Calu3 (cell line): ENCODE data around the gene MYBPH. TPM values are rescaled to one million over a fixed set of nuclear protein-coding genes. Genes with fewer than 3 reads are reported as not detected.

ENCODE experiments used
- BruUV-seq: library from RNA; stranded (reverse); fragments of 400-500 nt; replicated peaks from 2 replicates; lab custom pipeline; 2021; lab: Mats Ljungman, UMichigan
- CTCF ChIA-PET: fragments of 300-600 bp; sonication (Branson Sonifier 250); formaldehyde crosslinking; loops from one replicate; lab custom pipeline; 2022; ENCODE audit warnings: antibody characterized with exemption; lab: Charles Lee
- DNase-seq: peaks from one replicate; pipeline ENCODE4 v3.0.0; 2022
- H3K27ac Mint-ChIP-seq: one replicate; pipeline ENCODE4 v1.8.0; 2022; ENCODE audit warnings: mixed read lengths; ENCODE audit not compliant: unreplicated experiment
- H3K27me3 Mint-ChIP-seq: one replicate; pipeline ENCODE4 v1.8.0; 2022; ENCODE audit warnings: mixed read lengths; ENCODE audit not compliant: unreplicated experiment
- H3K36me3 Mint-ChIP-seq: one replicate; pipeline ENCODE4 v1.8.0; 2022; ENCODE audit warnings: mild to moderate bottlenecking, moderate library complexity, mixed read lengths; ENCODE audit not compliant: insufficient read depth, unreplicated experiment
- H3K4me1 Mint-ChIP-seq: one replicate; pipeline ENCODE4 v1.8.0; 2022; ENCODE audit warnings: mild to moderate bottlenecking, low read depth, mixed read lengths; ENCODE audit not compliant: unreplicated experiment
- H3K4me3 Mint-ChIP-seq: one replicate; pipeline ENCODE4 v1.8.0; 2022; ENCODE audit warnings: mild to moderate bottlenecking, low read depth, moderate library complexity, mixed read lengths; ENCODE audit not compliant: unreplicated experiment
- H3K9me3 Mint-ChIP-seq: one replicate; pipeline ENCODE4 v1.8.0; 2022; ENCODE audit warnings: low read depth, mixed read lengths; ENCODE audit not compliant: unreplicated experiment
- intact Hi-C: fragments of 100-400 bp; cut with micrococcal nuclease; formaldehyde crosslinking; loops from one replicate; pipeline ENCODE4 v1.10.0; 2022; ENCODE audit not compliant: unreplicated experiment
- total RNA-seq: library from RNA; stranded (reverse); gene quantifications from 2 replicates; pipeline ENCODE4 v1.2.3, GENCODE V29; 2022
- TF ChIP-seq, protein P1 (sequence below): fragments of 200-600 bp; IDR thresholded peaks from one replicate; pipeline ENCODE4 v1.8.0; 2022; ENCODE audit warnings: antibody characterized with exemption; ENCODE audit not compliant: unreplicated experiment

The MYBPH gene
- total RNA-seq, 1 experiment from 2014 or later = not detected

DNA sequence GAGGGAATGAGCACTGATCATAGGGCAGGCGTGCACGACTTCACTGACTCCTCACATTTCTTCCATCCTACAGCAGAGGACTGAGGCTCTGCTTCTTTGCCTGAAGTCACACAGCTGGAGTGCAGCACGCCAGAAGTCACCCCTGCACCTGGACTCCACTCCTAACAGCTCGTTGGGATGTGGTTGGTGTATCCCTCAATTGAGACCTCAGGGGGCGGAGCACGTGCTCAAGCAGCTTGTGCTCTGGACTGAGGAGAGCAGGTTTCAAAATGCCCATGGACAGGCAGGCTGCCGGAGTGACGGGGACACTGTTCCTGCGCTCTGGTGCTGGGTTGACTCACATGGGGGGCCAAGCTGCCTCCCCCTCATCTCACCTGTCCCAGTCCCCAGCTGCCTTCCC lies 39.9 kb upstream of the MYBPH start:
- Mint-ChIP-seq H3K36me3 (no peaks in the 10 kb centered on the region), H3K27me3 (peaks cover 98% of the 10 kb centered on the region), H3K27ac (no peak overlapping the region), H3K4me3 (no peak overlapping the region), H3K9me3 (no peaks in the 10 kb centered on the region), H3K4me1 (no peaks in the 10 kb centered on the region)
- CTCF ChIA-PET = interaction anchor here (0.6 to 4.9 kb wide), 18 partner anchors 8 to 1183 kb away, joined by 3 to 88 read pairs (median 4); partner anchors contain the start of gene ADORA1
- TF ChIP-seq, protein P1, sequence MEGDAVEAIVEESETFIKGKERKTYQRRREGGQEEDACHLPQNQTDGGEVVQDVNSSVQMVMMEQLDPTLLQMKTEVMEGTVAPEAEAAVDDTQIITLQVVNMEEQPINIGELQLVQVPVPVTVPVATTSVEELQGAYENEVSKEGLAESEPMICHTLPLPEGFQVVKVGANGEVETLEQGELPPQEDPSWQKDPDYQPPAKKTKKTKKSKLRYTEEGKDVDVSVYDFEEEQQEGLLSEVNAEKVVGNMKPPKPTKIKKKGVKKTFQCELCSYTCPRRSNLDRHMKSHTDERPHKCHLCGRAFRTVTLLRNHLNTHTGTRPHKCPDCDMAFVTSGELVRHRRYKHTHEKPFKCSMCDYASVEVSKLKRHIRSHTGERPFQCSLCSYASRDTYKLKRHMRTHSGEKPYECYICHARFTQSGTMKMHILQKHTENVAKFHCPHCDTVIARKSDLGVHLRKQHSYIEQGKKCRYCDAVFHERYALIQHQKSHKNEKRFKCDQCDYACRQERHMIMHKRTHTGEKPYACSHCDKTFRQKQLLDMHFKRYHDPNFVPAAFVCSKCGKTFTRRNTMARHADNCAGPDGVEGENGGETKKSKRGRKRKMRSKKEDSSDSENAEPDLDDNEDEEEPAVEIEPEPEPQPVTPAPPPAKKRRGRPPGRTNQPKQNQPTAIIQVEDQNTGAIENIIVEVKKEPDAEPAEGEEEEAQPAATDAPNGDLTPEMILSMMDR = no peak
- no TSS peak for BruUV-seq
- no peak for DNase-seq
- intact Hi-C loops = no loop called here

DNA sequence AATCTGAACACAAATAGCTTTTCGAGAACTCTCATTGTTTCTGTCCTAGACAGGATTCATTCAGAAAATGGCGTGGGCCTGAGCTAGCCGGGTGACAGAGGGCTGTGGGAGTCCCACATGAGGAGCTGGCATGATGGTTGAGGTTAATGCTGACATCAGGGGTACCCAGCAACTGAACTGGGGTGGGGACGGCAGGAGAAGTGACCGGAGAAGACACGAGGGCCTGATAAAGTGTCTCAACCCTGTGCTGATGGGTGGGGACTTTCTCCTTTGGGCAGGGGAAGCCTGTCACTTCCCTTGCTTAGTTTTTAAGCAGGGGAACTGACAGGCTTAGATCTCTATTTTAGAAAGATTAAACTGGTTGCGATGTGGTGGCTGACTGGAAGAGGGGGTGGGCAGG lies 39.2 kb upstream of the MYBPH start:
- Mint-ChIP-seq H3K27ac (no peak overlapping the region), H3K4me3 (no peak overlapping the region), H3K4me1 (no peaks in the 10 kb centered on the region), H3K27me3 (peaks cover 98% of the 10 kb centered on the region), H3K9me3 (no peaks in the 10 kb centered on the region), H3K36me3 (no peaks in the 10 kb centered on the region)
- no peak for DNase-seq
- intact Hi-C loops = no loop called here
- TF ChIP-seq, protein P1 = no peak
- no TSS peak for BruUV-seq
- CTCF ChIA-PET = interaction anchor here (0.6 to 4.9 kb wide), 6 partner anchors 42 to 457 kb away, joined by 3 to 88 read pairs (median 18); no protein-coding TSS in a partner anchor

DNA sequence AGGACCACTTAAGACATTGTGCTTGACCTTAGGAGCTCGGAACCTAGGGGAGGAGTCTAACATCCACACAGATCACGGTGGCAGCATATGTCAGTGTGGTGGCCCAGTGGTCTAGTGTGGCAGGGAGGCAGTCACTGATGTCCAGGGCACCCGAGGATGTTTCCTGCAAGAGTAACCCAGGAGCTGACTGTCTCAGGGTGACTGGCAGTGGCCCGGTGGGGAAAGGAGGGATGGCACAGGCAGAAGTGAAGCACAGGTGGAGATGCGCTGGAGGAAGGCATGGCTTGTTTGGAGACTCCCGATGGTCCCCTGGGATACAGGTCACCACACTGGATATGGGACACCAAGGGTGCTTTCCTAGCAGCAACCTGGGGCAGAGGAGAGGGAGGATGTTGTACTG lies 37.5 kb upstream of the MYBPH start:
- H3K9me3 Mint-ChIP-seq = no peaks in the 10 kb centered on the region
- no peak for DNase-seq
- no peaks in the 10 kb centered on the region for H3K36me3 Mint-ChIP-seq
- intact Hi-C loops = no loop called here
- H3K4me1 Mint-ChIP-seq = no peaks in the 10 kb centered on the region
- CTCF ChIA-PET = no interaction called here
- BruUV-seq = no TSS peak
- no peak overlapping the region for H3K27ac Mint-ChIP-seq
- no peak overlapping the region for H3K4me3 Mint-ChIP-seq
- peaks cover 93% of the 10 kb centered on the region for H3K27me3 Mint-ChIP-seq
- TF ChIP-seq, protein P1 = no peak

DNA sequence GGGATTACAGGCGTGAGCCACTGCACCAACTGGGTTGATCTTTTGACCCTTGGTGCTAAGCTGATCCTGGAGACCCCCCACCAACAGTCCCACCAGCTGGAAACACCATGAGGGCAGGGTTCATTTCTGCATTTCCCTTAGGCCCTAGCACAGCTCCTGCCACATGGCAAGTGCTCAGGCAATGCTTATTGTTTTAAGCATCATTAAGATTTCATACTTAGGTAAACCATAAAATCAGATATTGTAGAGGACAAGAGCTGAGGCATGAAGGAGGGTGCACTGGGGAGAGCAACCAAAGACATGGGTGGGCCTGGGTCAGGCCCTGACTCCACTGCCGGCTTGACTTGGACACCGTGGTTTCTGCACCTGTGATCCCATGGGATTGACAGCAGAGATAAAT lies 36.2 kb upstream of the MYBPH start:
- no peak overlapping the region for H3K4me3 Mint-ChIP-seq
- peaks cover 93% of the 10 kb centered on the region for H3K27me3 Mint-ChIP-seq
- no peaks in the 10 kb centered on the region for H3K9me3 Mint-ChIP-seq
- CTCF ChIA-PET = interaction anchor here (1.0 kb wide), 1 partner anchor 45 kb away, joined by 4 read pairs; no protein-coding TSS in a partner anchor
- no peaks in the 10 kb centered on the region for H3K4me1 Mint-ChIP-seq
- no peak for DNase-seq
- no TSS peak for BruUV-seq
- no peak overlapping the region for H3K27ac Mint-ChIP-seq
- intact Hi-C loops = no loop called here
- TF ChIP-seq, protein P1 = no peak
- H3K36me3 Mint-ChIP-seq = no peaks in the 10 kb centered on the region
